H1 (cell line): ENCODE data around the gene DDI2. TPM values are rescaled to one million over a fixed set of nuclear protein-coding genes. Genes with fewer than 3 reads are reported as not detected.

Experiments
- EGR1 ChIP-seq: IDR thresholded peaks from 2 replicates; pipeline ENCODE4 v1.6.1; 2011; ENCODE audit warnings: low read depth, low read length, borderline replicate concordance
- polyA plus RNA-seq, 7 experiments: library from polyadenylated mRNA; depleted of rRNA in 3 of 7; stranded (reverse) in 5 of 7; unstranded in 2 of 7; fragments of >200 nt in 5 of 7; fragments of 200-250 nt in 2 of 7; gene quantifications; 1 replicate in 5 of 7; 2 replicates in 1 of 7; 4 replicates in 1 of 7; pipeline versions ENCODE4 v1.2.1 to v1.2.3, GENCODE V29; 2011 to 2013; ENCODE audit warnings: missing spikeins in 2 of 7, mixed read lengths in 2 of 7
- total RNA-seq: library from RNA; stranded (reverse); fragmentation: NEBNext Ultra II Directional; extraction: Animal tissue kit (Norgen Biotek cat#: 25700); gene quantifications from 2 replicates; pipeline ENCODE4 v1.2.1, GENCODE V29; 2021

The DDI2 gene
- total and polyA plus RNA-seq, 2 of the 8 experiments (the other 6 are each of a cell fraction or from before 2014, with no cell fraction given) = 7.7 to 38.3 TPM

GRCh38 chr1:15660151-15660550, 42.9 kb downstream of the DDI2 start (continued):
- TF ChIP-seq EGR1 = no peak
